Limb (tissue), 2 donors: ENCODE data around the gene OTOP1.
"Not testable (repeated sequence)": the region's sequence is repeated elsewhere in the genome, so short reads cannot be mapped to it uniquely, and the experiment has no call there.

ENCODE experiments used
- DNase-seq, 2 donors: peaks; one replicate each; pipeline ENCODE4 v3.0.0-alpha.2; 2016; ENCODE audit errors: extremely low spot score in 2 of 2

Gene OTOP1

DNA sequence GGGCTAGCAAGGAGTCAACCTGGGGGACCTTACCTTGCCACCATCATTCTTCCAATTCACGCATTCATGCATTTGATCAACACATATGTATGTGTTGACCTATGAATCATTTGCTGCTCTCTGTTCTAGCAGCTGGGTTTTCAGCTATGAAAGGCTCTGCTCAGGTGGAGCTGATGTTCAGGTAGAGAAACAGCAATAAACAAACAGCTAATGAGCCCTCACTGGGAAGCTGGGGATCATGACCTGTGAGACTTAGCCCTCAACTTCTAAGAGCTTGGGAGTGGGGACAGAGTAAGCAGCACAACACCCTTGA is 1.6 kb upstream of the OTOP1 start:
- DNase-seq: no peak

DNA sequence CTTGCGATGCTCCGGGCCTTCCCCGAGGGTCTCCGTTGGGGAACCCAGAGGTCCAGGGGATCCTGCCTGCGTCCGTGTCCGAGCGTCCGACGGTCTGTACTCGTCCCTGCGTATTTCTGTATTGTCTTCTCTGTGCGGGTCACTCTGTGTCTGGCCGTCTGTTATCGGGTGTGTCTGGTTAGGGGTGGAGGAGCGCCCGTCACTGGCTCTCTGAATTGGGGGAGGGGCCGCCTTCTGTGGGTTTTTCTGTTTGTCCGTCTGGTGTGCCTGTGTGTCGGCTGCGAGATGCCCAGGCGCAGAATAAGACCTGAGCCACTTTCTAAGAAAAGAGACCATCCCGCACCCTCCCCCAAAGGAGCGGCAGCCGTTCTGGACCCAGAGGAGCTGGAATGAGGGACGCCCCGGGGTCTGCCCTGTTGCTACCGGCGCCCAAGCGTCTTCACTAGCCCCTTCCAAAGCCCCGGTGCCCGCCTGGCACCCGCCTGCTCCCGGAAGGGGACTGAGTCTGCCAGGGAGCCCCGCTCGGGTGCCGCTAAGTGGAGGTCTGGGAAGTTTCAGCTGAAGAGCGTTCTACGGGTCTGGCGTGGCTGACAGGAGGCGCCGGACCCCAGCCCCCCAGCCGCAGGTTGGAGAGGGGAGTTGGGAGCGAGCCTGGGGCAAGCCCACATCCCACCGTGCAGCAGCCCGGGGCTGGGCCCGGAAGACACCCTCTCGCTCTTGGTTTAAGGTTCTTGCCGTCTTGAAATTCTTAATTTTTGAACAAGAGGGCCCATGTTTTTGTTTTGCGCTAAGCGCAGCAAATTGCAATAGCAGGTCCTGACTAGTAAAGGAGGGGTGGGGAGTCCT is 1.0 kb upstream of the OTOP1 start:
- DNase-seq: no peak

DNA sequence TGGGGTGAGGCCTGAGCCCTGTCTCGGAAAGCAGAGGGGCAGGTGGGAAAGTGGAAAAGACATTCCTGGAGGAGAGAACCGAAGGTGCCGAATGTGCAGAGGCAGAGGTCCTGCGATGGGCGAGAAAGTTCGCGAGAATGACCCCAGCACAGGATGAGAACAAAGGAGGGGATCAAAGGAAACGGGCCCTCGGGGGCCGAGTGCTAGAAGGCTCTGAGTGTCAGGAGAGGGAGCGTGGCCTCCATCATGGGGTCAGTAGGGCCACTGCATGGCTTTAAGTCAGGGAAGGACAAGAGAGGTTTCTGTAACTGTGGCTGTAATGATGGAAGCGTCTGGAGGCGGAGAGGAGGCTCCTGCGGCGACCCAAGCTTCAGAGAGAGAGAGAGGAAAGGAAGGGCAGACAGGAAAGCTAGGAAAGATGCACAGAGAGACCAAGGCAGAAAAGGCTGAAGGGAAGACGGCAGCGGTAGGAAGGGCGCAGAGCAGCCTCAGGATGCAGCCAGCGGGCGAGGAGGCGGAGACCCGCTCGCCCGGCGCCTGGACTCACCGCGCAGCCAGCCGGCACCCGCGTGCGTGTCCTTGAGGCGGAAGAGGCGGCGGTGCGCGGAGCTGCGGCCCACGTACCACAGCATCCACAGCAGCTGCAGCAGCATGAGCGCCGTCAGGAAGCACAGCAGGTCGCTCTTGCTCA is 669 bp downstream of the OTOP1 start:
- no peak for DNase-seq

DNA sequence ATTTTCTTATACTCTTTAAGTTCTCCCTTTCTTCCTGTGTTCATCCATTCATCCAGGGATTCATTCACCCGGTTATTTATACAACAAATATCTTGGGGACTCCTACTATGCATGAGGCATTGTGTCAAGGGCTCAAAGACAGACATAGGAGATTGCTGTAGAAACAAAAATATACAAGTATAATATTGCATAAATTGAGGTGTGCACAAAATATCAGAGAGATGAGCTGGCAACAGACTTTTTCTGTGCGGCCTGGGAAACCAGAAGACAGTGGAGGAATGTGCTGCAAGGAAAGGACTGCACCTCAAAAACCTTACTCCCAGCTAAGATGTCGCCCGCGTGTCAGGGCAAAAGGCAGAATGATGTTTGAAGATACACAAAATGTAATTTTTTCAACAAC is 9.6 kb downstream of the OTOP1 start:
- no peak for DNase-seq

DNA sequence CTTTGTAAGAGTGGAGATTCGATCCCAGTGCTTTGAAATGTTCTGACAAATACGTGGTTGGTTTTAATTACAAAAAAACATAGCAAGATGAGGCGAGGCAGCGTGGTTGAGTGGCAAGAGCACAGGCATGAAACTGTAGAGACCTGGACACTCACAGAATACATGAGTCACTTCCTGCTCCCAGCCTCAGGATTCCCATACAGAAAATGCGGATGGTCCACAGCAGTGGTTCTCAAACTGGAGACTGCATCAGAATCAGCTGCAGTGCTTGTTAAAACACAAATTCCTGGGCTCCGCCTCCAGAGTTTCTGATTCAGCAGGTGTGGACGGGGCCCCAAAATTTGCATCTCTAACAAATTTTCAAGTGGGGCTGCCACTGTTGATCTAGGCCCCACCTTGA is 10.1 kb downstream of the OTOP1 start:
- no peak for DNase-seq

DNA sequence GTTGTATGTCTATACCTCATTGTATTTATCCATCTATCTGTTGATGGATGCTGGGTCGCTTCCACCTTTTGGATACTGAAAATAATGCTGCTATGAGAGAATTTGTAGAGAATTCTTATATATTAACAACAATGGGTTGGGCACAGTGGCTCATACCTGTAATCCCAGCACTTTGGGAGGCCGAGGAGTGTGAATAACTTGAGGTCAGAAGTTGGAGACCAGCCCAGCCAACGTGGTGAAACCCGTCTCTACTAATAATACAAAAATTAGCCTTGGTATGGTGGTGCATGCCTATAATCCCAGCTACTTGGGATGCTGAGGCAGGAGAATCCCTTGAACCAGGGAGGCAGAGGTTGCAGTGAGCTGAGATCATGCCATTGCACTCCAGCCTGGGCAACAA is 13.1 kb downstream of the OTOP1 start:
- DNase-seq: not testable (repeated sequence)

DNA sequence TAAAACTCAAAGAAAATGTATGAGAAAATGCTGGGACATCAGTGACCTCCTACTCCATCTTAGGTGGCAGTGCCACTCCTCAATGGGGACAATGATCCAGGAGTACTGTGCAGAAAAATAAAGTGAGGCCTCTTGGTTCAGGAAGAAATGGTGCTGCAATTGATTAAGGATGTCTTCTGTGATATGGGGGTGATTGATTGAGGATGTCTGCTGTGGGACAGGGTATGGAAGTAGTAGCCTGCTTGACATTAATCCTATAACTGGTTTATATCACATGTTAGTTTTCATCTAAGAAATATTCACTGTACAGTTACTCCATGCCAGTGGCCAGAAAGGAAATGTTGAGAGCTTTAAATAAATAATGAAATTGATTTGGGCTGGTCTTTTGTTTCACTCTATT is 20.5 kb downstream of the OTOP1 start:
- DNase-seq: no peak

DNA sequence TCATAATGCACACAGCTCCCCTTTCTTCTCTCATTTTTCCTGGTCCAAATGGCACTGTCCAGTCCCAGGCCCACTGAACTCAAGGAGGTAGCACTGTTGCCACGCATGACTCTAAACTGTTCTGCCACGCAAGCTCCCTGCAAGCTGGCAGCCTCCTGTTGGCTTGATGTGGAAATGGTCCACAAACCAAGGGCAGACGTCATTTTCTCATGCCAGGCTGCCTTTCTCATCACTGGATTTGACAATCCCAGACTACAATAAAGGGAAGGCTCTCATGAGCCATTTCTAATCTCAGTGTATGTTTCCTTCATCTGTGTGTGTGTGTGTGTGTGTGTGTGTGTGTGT is 22.4 kb downstream of the OTOP1 start:
- DNase-seq: no peak

DNA sequence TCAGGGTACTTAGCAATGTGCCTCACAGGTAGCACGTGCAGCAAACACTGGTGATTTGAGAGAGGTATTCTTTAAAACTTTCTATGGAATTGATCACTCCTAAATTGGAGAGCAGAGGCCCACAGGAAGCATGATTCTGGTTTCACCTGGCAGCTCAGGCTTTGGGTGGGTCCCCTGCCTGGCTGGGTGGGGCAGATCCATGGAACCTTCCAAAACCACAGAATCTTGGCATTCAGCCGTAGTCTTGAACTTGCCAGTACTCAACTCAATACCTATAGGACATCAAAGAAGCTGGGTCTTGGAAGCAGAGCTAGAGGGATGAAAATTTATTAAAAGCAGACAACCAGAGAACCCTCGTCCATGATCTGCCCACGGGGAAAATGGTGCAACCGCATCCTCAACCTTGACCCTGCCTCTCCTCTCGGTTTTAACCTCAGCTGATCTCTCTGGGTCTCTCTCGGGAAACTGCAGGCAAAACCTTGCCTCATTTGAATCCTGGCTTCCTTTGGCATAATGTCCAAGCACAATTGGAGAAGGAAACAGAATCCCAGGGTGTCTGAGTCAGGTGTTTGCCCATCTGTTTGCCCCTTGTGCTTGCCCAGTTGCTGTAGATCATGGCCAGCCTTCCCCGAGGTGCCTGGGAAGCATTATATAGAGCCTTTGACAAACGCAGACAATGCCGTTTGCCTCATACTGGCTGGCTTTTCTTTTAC is 22.9 kb downstream of the OTOP1 start:
- DNase-seq: no peak

DNA sequence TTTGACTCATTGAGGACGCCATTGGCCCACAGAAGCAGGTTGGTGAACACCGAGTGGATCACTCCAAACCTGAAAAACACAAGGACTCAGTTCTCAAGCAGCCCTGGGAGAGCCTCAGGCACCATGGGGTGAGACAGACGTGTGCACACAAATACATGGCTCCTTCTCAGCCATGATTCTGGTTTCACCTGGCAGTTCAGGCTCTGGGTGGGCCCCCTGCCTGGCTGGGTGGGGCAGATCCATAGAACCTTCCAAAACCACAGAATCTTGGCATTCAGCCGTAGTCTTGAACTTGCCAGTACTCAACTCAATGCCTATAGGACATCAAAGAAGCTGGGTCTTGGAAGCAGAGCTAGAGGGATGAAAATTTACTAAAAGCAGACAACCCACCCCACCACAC is 24.2 kb downstream of the OTOP1 start:
- DNase-seq: no peak

DNA sequence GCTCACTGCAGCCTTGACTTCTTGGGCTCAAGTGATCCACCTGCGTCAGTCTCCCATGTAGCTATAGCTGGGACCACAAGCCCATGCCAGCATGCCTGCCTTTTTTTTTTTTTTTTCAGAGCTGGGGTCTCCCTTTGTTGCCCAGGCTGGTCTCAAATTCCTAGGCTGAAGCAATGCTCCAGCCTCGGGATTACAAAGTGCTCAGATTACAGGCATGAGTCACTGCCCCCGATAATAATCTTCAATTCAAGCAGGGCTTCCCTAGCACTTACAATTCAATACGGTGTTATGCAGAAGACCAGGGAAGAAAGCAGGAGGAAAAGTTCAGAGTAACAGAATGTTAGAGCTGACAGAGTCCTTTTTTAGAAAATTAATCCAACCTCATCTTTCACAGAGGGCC is 26.1 kb downstream of the OTOP1 start:
- no peak for DNase-seq

DNA sequence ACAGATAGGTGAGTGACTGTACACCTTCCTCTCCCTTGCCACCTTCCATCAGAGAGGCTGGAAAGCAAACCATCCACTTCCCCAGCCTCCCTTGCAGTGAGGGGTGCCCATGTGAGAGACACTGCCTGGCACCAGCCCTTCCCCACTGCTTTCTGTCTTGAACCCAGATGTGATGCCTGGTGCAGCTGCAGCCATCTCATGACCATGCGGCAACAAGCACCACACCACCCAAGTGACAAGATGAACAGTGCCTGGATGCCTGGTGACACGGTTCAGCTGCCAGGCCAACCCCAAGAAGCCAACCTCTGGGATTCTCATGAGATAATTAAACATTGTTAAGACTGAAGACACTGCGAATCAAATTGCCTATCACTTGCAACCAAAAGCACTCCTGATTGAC is 31.4 kb downstream of the OTOP1 start:
- DNase-seq: no peak

DNA sequence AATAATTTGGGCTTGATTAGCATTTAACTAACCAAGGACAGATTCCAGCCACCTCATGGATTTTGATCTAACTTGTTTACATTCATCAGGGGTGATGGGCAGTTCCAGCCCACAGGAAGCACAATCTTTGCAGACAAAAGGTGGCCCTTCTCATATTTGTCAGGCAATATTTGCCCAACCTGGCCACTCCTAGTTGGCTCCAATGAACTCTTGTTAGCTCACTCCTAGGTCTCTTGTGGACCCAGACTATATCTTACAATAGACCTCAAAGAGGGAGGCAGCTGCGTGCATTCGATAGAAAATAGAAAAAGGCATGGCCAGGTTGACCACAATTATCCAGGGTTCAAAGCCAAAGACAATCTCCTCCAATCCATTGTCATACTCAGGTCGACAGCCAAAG is 38.2 kb downstream of the OTOP1 start:
- DNase-seq: not testable (repeated sequence)

DNA sequence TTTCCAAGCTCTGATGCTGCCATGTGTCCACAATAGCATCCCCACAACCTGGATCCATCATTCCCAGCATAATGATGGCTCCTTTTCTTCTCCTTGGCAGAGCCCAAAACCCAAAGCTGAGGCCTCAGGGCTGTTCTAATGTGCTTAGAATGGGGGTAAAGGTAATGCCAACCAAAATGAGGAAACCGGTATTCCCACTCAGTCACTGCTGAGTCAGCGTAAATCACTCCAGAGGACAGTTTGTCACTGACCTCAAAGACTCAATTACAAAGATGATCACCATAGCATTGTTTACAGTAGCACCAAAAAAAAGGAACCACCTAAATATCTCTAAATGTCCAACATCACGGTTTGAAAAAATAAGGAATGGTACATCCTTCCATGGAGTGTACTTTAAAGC is 41.2 kb downstream of the OTOP1 start:
- no peak for DNase-seq

DNA sequence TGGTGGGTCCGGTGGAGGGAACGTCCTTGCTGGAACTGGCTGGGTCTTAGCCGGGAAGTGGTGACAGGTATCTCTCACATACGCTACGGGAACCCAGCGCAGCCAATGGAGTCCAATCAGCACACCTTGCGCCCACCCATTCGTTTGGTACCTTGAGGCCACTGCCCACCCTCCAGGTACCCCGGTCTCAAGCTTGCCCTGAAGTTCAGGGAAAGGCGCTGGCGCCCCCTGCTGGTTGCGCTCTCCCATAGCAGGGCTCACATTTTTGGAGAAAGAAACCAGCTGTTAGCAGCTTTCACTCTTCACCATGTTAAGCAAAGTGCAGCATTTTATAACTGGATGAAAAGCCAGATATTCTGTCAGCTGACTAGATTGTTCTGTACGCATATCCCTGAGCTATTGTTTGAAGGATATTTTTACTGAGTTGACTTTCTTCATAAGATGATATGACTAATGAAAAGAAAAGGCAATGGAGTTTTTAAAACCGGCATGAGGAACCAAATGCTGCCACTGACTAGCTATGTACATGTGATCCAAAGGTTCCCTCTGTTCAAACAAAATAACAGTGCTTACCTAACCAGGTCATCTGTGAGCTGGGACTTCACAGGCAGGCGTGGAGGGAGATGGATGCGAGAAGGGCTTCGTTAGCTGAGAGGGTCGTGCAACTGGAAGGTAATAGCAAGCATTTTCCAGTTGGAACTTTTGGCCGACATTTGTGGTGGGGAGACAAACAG is 43.7 kb downstream of the OTOP1 start:
- peak in 1 of 2 donors; percentile 37 for DNase-seq

DNA sequence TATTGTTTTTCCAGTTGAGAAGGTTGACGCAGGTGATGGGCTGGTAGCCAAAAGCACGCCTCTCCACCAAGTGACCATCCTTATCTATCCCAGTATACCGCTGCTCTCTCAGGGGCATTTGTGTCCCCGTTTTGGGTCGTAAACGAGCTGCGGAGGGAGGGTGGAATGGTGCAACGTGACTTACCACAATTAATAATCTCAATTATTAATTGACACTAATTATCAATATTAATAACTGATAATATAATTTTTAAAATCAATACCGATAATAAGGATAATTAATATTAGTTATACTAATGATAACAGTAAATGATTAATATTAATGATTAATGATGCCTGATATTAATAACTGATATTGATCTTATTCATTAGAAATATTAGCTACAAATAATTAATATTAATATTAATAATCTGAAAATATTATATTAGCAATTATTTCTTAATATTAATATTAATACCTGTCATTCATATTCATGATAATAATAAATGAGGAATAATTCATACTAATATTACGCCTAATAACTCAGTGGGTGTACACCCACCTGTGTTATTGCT is 56.1 kb downstream of the OTOP1 start:
- DNase-seq: no peak

DNA sequence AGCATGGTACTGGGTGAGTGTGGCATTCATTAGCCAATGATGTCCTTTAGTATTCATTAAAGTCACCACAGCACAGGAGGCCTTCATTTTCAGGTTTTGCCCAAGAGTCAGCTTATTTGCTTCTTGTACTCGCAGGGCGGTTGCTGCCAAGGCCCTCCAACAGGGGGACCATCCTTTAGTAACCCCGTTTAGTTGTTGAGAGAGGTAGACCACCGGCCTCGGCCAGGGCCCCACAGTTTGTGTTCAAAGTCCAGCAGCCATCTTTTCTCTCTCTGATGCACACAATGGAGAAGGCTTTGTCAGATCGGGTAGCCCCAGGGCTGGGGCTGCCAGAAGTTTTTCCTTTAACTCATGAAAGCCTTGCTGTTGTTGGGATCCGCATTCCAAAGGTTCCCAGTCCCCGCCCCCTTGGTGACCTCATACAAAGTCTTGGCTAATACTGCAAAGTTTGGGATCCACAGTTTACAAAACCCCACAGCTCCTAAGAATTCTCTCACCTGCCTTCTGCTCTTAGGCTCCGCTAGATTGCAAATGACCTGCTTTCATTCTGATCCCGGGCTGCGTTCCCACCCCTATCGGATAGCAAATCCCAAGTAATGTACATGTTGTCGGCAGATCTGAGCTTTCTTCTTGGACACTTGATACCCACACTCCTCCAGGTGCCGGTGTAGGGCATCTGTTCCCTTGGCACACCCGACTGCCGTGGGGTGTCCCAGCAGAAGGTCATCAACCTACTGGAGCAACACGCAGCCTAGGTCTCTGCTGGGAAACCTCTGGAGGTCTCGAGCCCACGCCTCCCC is 58.5 kb downstream of the OTOP1 start:
- DNase-seq: not testable (repeated sequence)

DNA sequence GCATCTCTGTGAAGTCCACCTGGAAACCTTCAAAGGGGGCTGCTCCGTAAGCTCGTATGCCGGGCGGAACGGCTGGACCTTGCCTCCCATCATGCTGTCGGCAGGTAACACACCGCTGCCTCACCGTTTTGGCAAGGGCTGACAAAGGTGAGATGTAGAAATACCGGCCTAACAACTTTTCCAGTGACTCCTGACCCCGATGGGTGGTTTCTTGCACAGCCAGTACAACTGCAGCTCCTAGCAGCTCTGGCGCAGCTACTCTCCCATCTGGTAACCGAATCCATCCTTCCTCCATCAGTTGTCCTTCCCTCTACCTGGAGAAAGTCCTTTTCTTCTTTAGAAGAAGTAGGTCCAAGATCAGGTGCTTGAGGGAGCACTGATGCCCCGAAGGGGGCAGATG is 59.7 kb downstream of the OTOP1 start:
- DNase-seq: not testable (repeated sequence)

DNA sequence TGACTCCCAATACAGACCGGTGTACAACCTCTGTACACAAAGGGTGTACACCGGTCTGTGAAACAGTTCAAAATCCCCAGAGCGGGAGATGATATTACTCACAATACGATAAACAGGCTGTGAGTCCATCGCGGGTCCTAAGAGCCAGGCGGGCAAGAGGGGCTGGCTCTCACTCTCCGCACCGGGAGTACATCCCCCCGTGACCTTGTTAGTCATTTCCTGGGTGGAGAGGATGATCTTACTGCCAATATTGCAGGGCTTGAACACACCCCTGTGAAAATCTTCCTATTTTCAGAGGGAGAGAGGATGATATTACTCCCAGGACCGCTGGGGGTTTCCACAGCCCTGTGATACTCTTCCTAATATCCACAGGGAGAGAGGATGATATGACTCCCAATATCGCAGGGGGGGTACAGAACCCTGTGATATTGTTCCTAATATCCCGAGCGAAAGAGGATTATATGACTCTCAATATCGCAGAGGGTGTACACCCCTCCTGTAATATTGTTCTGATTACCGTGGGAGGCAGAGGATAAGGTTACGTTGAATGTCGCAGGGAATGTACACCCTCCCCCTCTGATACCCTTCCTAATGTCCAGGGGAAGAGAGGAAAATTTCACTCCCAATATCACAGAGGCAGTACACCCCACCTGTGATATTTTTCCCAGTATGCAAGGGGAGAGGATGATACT is 60.9 kb downstream of the OTOP1 start:
- DNase-seq: not testable (repeated sequence)

DNA sequence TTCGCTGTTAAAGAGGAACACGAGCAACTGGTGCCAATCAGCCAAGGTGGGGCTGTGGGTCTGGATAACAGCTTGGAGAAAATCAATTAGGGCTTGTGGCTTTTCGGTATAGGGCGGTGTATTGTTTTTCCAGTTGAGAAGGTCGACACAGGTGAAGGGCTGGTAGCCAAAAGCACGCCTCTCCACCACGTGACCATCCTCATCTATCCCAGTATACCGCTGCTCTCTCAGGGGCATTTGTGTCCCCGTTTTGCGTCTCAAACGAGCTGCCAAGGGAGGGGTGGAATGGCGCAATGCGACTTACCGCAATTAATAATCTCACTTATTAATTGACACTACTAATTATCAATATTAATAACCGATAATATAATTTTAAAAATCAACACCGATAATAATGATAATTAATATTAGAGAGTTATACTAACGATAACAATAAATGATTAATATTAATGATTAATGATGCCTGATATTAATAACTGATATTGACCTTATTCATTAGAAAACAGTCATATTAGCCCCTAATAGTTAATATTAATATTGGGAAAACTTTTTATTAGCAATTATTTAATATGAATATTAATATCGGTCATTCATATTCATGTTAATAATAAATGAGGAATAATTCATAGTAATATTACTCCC is 62.1 kb downstream of the OTOP1 start:
- not testable (repeated sequence) for DNase-seq
